Activated T-helper 17 cell treated with anti-CD3 and anti-CD28 coated beads, Interleukin-2, amount 50 U/mL, for 72 hours (primary cell): ENCODE measurements around the gene NSRP1. TPM values are rescaled to one million over a fixed set of nuclear protein-coding genes. Genes with fewer than 3 reads are reported as not detected.

Source experiments
- ATAC-seq: fragments of 150-1000 bp; cut with Tn5 transposase; replicated peaks from 2 replicates; pipeline ENCODE4 v1.10.0; 2021; ENCODE audit warnings: mild to moderate bottlenecking, moderate library complexity
- H3K27ac Mint-ChIP-seq: one replicate; pipeline ENCODE4 v1.8.0; 2022; ENCODE audit warnings: mixed read lengths
- H3K27me3 Mint-ChIP-seq: one replicate; pipeline ENCODE4 v1.8.0; 2022; ENCODE audit warnings: mixed read lengths
- H3K36me3 Mint-ChIP-seq: one replicate; pipeline ENCODE4 v1.8.0; 2022; ENCODE audit warnings: low read depth, mild to moderate bottlenecking, mixed read lengths
- H3K4me1 Mint-ChIP-seq: one replicate; pipeline ENCODE4 v1.8.0; 2022; ENCODE audit warnings: mixed read lengths
- H3K4me3 Mint-ChIP-seq: one replicate; pipeline ENCODE4 v1.8.0; 2022; ENCODE audit warnings: mild to moderate bottlenecking, mixed read lengths
- H3K9me3 Mint-ChIP-seq: one replicate; pipeline ENCODE4 v1.8.0; 2022; ENCODE audit warnings: mixed read lengths
- total RNA-seq, 2 donors: library from RNA; stranded (reverse); gene quantifications; one replicate each; pipeline ENCODE4 v1.2.3, GENCODE V29; 2022

NSRP1 gene
- total RNA-seq, 2 donors from 2014 or later: 29.8 to 39.5 TPM

DNA sequence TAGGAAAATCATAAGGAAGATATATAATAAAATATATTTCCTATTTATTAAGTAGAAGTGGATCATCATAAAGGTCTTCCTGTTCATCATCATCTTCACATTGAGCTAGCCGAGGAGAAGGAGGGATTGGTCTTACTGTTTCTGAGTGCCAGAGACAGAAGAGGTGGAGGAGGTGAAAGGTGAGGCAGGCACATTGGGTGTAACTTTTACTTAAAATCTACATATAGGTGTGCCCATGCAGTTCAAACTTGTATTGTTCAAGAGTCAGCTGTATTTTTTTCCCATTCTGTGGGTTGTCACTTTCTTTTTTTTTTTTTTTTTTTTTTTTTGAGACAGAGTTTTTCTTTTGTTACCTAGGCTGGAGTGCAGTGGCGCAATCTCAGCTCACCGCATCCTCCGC lies 34.9 kb downstream of the NSRP1 start:
- Mint-ChIP-seq H3K4me1 (peaks cover 12% of the 10 kb centered on the region), H3K27me3 (no peaks in the 10 kb centered on the region), H3K9me3 (no peaks in the 10 kb centered on the region), H3K36me3 (peaks cover 54% of the 10 kb centered on the region), H3K4me3 (no peak overlapping the region), H3K27ac (no peak overlapping the region)
- no peak for ATAC-seq

DNA sequence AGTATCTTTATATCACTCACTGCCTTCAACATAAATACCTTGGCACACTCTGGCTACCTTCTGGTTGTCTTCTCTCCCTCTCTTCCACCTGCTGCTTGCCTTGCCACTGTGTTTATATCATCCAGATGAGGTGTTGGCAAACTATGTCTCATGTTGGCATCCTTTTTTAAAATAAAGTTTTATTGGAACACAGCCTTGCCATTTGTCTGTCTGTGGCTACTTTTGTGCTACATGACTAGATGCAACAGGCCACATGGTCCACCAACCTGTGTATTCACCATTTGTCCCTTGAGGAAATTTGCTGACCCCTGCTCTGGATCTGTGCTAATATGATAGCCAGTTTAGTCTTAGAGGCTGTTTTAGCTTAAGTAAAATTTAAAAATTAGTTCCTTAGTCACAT lies 36.8 kb downstream of the NSRP1 start:
- Mint-ChIP-seq H3K27me3 (no peaks in the 10 kb centered on the region), H3K27ac (no peak overlapping the region), H3K4me1 (peaks cover 19% of the 10 kb centered on the region), H3K9me3 (no peaks in the 10 kb centered on the region), H3K36me3 (peaks cover 66% of the 10 kb centered on the region), H3K4me3 (no peak overlapping the region)
- no peak for ATAC-seq

DNA sequence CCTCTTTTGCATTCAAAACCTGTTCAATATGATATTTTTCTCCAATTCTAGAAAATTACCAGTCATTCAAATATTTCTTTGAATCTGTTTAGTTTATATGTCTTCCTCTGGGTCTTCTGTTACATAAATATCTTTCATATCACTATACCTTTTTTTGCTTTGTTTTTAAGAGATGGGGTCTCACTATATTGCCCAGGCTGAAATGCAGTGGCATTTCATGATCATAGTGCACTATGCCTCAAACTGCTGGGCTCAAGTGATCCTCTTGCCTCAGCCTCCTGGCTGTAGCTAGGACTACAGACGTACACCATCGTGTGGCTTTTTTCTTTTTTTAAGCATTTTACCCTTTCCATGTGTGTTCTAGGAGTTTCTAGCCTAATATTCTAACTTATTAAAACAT lies 38.8 kb downstream of the NSRP1 start:
- Mint-ChIP-seq H3K36me3 (peaks cover 77% of the 10 kb centered on the region), H3K4me3 (no peak overlapping the region)
- no peak for ATAC-seq

DNA sequence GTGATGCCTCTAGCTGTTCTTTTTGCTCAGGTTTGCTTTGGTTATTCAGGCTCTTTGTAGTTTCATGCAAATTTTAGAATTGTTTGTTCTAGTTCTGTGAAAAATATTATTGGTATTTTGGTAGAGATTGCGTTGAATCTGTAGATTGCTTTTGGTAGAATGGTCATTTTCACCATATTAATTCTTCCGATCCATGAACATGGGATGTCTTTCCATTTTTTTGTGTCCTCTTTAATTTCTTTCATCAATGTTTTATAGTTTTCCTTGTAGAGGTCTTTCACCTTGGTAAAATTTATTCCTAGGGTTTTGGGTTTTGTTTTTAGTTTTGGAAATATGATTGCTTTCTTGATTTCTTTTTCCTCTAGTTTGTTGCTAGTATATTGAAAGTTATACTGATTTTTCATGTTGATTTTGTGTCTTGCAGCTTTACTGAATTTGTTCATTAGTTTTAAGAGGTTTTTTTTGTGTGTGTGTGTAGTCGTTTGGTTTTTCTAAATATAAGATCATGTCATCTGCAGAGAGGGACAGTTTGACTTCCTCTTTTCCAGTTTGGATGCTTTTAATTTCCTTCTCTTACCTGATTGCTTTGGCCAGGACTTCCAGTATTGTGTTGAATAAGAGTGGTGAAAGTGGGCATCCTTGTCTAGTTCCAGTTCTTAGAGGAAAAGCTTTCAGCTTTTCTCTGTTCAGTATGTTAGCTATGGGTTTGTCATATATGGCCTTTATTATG lies 42.4 kb downstream of the NSRP1 start:
- Mint-ChIP-seq H3K27me3 (no peaks in the 10 kb centered on the region), H3K4me1 (peaks cover 18% of the 10 kb centered on the region), H3K9me3 (no peaks in the 10 kb centered on the region), H3K27ac (no peak overlapping the region), H3K36me3 (peaks cover 81% of the 10 kb centered on the region), H3K4me3 (no peak overlapping the region)
- no peak for ATAC-seq

More for the DNA sequence above, 38.8 kb downstream of the NSRP1 start:
- Mint-ChIP-seq H3K27me3 (no peaks in the 10 kb centered on the region), H3K27ac (no peak overlapping the region), H3K9me3 (no peaks in the 10 kb centered on the region), H3K4me1 (peaks cover 20% of the 10 kb centered on the region)

DNA sequence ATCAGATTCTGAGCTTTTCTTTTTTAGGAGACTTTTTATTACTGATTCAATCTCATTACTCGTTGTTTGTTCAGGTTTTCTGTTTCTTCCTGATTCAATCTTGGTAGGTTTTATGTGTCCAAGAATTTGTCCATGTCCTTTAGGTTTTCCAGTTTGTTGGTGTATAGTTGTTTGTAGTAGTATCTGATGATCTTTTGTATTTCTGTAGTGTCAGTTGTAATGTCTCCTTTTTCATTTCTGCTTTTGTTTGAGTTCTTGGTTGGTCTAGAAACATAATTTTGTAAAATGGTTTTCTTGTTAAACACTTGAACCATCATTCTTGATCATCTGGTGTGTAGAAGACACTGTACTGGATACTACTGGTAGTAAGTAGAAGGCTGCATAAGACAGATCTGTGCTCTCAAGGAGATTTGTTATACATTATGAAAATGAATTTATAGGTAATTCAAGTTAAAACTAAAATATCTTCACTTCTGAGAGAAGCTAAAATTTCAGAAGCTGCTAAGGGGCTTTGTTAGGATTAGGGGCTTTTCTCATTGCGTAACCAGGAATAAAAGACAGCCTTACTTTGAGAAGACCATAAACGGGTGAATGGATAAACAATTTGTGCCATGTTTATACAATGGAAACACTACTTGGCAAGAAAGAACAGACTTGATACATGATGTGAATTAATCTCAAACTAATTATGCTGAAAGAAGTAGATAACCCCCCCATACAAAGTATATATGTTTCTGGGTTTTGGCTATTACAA lies 44.0 kb downstream of the NSRP1 start:
- ATAC-seq: no peak
- Mint-ChIP-seq H3K27me3 (no peaks in the 10 kb centered on the region), H3K4me1 (peaks cover 18% of the 10 kb centered on the region), H3K9me3 (no peaks in the 10 kb centered on the region), H3K4me3 (no peak overlapping the region), H3K27ac (no peak overlapping the region), H3K36me3 (peaks cover 90% of the 10 kb centered on the region)

DNA sequence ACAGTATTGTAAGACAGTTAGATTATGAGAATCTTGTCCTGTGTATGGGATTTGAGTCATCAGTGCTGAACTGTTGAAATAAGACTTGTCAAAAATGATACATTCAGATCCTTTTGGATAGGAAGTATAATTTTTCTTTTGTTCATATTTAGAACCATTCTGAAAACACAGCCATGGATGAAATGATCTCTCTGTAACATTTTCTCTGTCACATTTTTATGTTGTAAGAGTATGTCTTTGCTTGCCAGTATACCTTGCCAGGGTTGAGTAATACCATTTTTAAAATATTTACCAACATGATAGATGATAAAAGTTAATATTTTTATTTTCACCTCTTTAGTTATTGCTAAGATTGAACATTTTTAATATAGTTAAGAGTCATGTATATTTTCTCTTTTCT lies 45.0 kb downstream of the NSRP1 start:
- Mint-ChIP-seq H3K27ac (no peak overlapping the region), H3K4me1 (peaks cover 18% of the 10 kb centered on the region), H3K4me3 (no peak overlapping the region), H3K27me3 (no peaks in the 10 kb centered on the region), H3K36me3 (peaks cover 93% of the 10 kb centered on the region), H3K9me3 (no peaks in the 10 kb centered on the region)
- ATAC-seq: no peak

DNA sequence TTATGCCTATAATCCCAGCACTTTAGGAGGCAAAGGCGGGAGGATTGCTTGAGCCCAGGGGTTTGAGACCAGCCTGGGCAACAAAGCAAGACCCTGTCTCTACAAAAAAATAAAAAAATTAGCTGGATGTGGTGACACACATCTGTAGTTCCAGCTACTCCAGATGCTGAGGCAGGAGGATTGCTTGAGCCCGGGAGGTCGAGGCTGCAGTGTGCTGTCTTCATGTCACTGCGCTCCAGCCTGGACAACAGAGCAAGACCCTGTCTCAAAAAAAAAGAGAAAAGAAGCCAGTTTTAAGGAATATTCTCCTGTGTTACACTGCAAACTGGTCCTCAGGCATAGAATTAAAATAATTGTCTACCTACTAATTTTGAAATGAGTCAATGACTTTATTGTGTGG lies 47.9 kb downstream of the NSRP1 start:
- H3K27ac Mint-ChIP-seq: no peak overlapping the region
- H3K36me3 Mint-ChIP-seq: peaks cover 78% of the 10 kb centered on the region
- no peaks in the 10 kb centered on the region for H3K9me3 Mint-ChIP-seq

DNA sequence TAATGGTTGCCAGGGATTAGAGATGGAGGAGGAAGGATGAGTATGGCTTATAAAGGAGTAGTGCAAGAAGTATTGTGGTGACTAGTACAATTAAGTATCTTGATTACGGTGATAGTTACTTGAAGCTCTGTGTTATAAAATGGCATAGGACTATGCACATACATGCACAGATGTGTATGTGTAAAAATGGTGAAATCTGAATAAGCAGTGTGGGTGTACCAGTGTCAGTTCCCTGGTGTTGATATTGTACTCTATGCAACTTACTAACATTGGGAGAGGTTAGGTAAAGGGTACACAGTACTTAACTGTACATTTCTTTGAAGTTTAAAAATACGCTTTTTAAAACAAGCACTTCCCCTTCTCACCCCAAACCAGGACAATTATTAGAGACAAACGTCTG lies 48.5 kb downstream of the NSRP1 start:
- no peak for ATAC-seq
- peaks cover 72% of the 10 kb centered on the region for H3K36me3 Mint-ChIP-seq
- H3K27ac Mint-ChIP-seq: no peak overlapping the region
- no peaks in the 10 kb centered on the region for H3K27me3 Mint-ChIP-seq
- H3K9me3 Mint-ChIP-seq: no peaks in the 10 kb centered on the region
- no peak overlapping the region for H3K4me3 Mint-ChIP-seq
- H3K4me1 Mint-ChIP-seq: peaks cover 11% of the 10 kb centered on the region

More for the DNA sequence above, 47.9 kb downstream of the NSRP1 start:
- peaks cover 10% of the 10 kb centered on the region for H3K4me1 Mint-ChIP-seq
- no peak for ATAC-seq
- no peaks in the 10 kb centered on the region for H3K27me3 Mint-ChIP-seq
- no peak overlapping the region for H3K4me3 Mint-ChIP-seq

DNA sequence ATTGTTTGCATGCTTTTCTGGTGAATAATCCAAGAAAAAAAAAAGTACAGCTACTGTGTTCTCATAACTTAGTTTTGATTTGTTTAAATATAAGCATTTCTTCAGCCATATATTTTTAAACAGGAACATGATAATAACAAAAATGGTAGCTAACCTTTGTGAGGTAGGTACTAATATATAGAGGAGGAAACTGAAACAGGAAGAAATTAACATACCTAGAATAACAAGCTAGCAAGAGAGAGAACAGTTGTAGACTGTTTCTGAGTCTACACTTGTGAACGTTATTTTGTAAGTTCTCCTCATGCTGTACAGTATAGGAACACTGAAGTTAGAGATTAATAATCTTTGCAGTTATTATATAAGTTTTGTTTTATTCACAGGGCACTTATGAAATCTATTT lies 49.3 kb downstream of the NSRP1 start:
- Mint-ChIP-seq H3K4me3 (no peak overlapping the region), H3K4me1 (peaks cover 10% of the 10 kb centered on the region), H3K9me3 (no peaks in the 10 kb centered on the region), H3K36me3 (peaks cover 64% of the 10 kb centered on the region), H3K27ac (no peak overlapping the region), H3K27me3 (no peaks in the 10 kb centered on the region)
- no peak for ATAC-seq

DNA sequence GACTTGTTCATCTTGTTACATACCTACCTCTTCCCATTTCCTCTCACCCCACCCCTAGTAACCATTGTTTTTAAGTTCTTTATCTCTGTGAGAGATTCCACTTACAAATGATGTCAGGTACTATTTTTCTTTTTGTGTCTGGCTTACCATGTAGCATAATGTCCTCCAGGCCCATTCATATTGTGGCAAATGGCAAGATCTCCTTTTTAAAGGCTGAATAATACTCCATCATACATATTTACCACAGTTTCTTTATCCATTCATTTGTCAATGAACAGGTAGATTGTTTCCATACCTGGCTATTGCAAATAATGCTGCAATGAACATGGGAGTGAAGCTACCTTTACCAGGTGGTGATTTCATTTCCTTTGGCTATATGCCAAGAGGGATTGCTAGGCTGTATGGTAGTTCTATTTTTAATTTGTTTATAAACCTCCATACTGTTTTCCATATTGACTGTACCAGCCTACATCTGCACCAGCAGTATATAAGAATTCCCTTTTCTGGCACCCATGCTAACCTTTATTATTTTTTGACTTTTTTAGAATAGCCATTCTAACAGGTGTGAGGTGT lies 53.9 kb downstream of the NSRP1 start:
- Mint-ChIP-seq H3K4me3 (no peak overlapping the region), H3K9me3 (no peaks in the 10 kb centered on the region), H3K36me3 (peaks cover 66% of the 10 kb centered on the region), H3K27me3 (no peaks in the 10 kb centered on the region), H3K27ac (peak overlapping the region; percentile 47), H3K4me1 (peaks cover 15% of the 10 kb centered on the region)
- no peak for ATAC-seq

DNA sequence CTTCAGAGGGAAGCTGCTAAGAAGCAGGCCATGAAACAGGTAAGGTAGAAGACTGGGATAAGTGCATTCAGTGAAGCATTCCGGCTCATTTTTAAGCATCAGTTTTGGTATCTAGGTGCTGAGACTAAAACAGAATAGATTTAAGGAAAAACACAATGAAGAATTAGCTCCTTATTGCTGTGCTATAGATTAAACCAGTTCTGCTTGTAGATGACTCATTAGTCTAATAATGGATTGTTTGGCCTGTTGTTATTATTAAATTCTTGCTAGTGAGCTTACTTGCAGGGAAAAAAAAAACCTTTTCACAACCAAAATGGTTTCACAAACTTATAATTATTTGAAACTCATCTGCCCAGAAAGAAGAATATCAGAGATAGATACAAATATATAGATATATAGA lies 55.9 kb downstream of the NSRP1 start:
- no peak for ATAC-seq
- no peak overlapping the region for H3K27ac Mint-ChIP-seq
- no peaks in the 10 kb centered on the region for H3K9me3 Mint-ChIP-seq
- H3K27me3 Mint-ChIP-seq: no peaks in the 10 kb centered on the region
- H3K4me3 Mint-ChIP-seq: no peak overlapping the region
- H3K4me1 Mint-ChIP-seq: peaks cover 10% of the 10 kb centered on the region
- peaks cover 69% of the 10 kb centered on the region for H3K36me3 Mint-ChIP-seq

DNA sequence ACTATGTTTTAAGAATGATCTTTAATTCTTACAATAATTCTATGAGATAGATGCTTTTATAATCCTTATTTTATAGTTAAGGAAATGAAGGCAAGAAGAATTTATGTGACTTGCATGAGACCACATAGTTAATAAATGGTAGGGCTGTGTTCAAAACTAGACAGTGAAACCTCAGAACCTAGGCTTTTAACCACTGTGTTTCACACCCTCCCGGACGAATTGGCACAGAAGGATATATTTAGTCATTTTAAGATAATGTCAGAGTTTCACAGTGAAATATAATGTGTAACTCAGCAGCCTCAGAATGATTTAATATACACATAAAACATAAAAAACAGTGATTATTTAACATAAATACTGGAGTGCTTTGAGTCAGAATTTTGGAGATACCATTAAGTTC lies 57.0 kb downstream of the NSRP1 start:
- no peaks in the 10 kb centered on the region for H3K9me3 Mint-ChIP-seq
- H3K36me3 Mint-ChIP-seq: peaks cover 80% of the 10 kb centered on the region
- H3K4me1 Mint-ChIP-seq: peaks cover 10% of the 10 kb centered on the region

DNA sequence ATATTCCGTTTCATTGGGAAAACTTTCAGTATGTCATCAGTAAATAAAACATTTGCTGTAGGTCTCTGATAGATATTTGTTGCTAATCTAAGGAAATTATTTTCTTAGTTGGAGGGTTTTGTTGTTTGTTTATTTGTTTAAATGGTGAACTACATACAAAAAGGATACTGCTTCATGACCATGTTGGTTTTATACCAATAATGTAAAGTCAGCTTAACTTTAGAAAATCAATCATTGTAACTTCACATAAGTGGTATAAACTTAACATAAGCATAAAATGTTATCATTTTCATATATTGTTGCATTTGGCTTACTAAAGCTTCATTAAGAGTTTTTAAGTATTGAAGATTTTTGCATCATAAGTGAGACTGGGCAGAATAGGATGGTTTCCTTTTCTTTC lies 57.9 kb downstream of the NSRP1 start:
- no peak for ATAC-seq
- H3K36me3 Mint-ChIP-seq: peaks cover 82% of the 10 kb centered on the region

More for the DNA sequence above, 57.0 kb downstream of the NSRP1 start:
- Mint-ChIP-seq H3K27ac (peak overlapping the region; percentile 58), H3K27me3 (no peaks in the 10 kb centered on the region), H3K4me3 (no peak overlapping the region)
- peak; percentile 97 for ATAC-seq

DNA sequence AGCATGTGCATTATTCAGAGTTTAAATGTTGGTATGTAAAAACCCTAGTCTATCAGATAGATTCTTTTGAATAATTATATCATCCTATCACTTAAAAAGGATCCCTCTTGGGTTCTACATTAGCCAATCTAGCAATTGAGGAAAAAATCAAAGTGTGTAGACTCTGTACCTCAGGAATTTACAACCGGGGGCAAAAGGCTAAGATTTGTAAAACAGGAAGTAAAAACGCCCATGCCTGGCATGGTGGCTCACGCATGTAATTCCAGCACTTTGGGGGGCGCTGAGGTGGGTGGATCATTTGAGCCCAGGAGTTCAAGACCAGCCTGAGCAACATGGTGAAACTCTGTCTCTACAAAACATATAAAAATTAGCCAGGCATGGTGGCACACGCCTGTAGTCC lies 60.2 kb downstream of the NSRP1 start:
- Mint-ChIP-seq H3K27me3 (no peaks in the 10 kb centered on the region), H3K4me1 (peaks cover 5% of the 10 kb centered on the region), H3K36me3 (peaks cover 100% of the 10 kb centered on the region), H3K9me3 (no peaks in the 10 kb centered on the region), H3K4me3 (no peak overlapping the region), H3K27ac (no peak overlapping the region)
- ATAC-seq: no peak

More for the DNA sequence above, 57.9 kb downstream of the NSRP1 start:
- H3K9me3 Mint-ChIP-seq: no peaks in the 10 kb centered on the region
- H3K27me3 Mint-ChIP-seq: no peaks in the 10 kb centered on the region
- no peak overlapping the region for H3K4me3 Mint-ChIP-seq
- H3K4me1 Mint-ChIP-seq: peaks cover 10% of the 10 kb centered on the region
- no peak overlapping the region for H3K27ac Mint-ChIP-seq

DNA sequence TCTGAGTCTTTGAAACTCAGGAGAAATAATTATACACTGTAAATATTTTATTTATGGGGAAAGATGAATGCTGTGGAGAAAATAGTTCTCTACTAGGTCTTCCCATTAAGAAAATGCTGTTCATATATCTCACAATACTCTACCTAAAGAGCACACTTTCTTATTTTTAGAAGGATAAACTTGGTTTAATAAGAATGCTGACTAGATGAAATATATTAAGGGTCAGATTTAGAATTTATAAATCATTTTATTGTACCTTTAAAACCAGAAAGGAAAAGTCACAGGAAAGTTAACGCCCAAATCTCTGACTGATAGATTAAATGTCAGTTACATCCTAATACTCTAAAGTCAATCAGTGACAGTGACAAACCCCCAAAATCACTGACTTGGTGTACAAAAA lies 70.1 kb downstream of the NSRP1 start:
- H3K27me3 Mint-ChIP-seq: no peaks in the 10 kb centered on the region
- peaks cover 5% of the 10 kb centered on the region for H3K4me1 Mint-ChIP-seq
- H3K36me3 Mint-ChIP-seq: peaks cover 60% of the 10 kb centered on the region
- H3K9me3 Mint-ChIP-seq: no peaks in the 10 kb centered on the region
- ATAC-seq: no peak
- no peak overlapping the region for H3K4me3 Mint-ChIP-seq
- no peak overlapping the region for H3K27ac Mint-ChIP-seq
